ENCODE results near the gene HOXA13.

Gene HOXA13

DNA sequence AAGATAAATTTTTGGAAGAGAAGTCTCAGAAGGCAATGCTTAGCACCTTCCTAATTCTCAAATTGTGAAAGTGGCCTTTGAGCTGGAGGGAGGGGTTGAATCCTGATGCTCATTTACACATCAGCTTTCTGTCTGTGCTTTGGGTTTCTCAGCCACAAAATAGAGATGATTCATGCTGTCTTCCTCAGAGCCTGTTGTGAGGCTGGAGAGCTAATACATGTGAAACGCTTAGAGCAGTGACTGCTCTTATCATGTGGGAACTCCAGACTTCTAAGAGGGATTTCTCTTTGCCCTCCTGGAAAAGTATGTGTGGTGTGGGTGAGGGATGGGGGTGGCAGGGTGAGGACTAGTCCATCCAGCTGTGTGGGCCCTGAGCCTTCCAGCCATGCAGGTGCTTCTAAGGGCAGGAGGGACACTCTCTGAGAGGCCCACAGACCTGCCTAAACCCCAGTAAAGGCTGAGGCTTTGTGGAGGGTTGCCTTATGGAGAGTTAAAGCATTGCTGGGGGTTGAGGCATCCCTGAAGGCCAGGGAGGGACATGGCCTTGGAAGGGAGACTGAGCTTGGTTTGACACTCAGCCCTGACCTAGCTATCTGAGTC, 37.9 kb upstream of the HOXA13 start:
- DNase-seq (ENCODE audit: low spot score) = no peak

GRCh38 chr7:27235387-27236311, 35.8 kb upstream of the HOXA13 start:
- DNase-seq (ENCODE audit: low spot score) = peak; percentile 92

- DNase-seq (ENCODE audit: low spot score) = no peak
These were observed 29.6 kb upstream of the HOXA13 start for GRCh38 chr7:27229448-27229847.

DNA sequence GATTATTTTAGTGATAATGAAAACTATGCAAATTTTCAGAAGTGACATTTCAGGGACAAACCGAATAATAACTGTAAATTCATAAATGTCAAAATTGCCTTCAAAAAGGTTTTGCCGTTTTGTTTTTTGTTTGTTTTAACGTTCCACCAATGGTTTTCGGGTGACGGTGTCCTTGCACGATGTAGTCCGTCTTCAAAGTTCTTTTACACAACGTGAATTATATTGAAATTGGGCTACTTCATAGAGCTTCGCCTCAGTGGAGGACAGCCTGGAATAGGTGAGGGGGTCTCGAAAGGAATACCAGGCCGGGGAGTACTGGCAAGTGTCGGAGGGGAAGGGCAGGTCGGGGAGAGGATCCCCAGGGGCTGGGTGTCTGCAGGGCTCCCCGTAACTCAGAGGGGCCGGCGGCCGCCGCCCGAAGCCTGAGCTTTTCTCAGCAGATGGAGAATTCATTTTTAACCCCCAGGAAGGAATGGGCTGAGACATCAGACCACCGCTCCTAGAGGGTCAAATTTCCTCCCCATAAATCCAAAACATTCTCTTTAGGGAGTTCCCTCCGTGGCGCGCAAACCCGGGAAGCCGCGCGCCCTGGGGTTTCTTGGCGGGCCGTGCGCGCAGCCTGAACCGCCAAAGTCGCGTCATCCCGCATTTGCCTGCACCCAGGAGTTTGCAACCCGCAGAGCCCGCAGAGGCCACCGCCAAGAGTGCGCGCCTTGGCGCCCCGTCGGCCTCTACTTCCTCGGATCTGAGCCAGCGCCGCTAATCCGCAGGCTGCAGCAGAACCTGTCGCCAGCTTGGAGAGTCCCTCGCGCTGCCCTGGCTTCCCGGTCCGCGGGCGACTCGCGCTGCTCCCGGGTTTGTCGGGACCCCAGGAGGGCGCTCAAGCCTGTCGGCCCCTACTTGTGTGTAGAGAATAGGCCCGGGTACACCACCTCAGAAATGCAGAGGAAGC, 25.4 kb upstream of the HOXA13 start:
- no peak for DNase-seq (ENCODE audit: low spot score)

GRCh38 chr7:27223941-27224575, 24.2 kb upstream of the HOXA13 start:
- no peak for DNase-seq (ENCODE audit: low spot score)

GRCh38 chr7:27221201-27221797, 21.4 kb upstream of the HOXA13 start:
- DNase-seq (ENCODE audit: low spot score) = no peak

DNA sequence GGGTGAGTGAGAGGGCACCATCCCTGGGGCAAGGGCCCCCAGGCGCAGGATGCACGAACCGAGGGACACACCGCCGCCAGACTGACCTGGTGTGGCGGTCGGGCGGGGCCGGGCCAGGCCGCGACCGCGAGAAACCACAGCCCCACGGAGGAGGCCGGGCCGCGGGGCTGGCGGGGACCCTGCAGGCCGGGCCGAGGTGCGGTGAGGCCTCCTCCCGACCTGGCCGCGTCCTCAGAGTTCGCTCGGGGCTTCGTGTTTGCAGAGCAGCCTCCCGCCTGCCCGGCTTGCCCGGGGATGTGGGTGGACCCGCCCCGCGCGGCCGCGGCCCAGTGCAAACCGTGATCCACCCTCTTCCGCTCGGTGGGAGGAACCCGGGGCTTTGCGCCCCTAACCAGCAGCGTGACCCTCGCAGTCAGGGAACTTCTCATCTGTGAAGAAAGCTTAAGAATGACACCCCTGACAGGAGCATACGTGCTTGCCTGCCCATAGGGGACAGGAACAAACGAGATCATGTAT, 20.6 kb upstream of the HOXA13 start:
- DNase-seq (ENCODE audit: low spot score) = no peak

GRCh38 chr7:27219821-27220220, 19.9 kb upstream of the HOXA13 start:
- DNase-seq (ENCODE audit: low spot score) = no peak

DNA sequence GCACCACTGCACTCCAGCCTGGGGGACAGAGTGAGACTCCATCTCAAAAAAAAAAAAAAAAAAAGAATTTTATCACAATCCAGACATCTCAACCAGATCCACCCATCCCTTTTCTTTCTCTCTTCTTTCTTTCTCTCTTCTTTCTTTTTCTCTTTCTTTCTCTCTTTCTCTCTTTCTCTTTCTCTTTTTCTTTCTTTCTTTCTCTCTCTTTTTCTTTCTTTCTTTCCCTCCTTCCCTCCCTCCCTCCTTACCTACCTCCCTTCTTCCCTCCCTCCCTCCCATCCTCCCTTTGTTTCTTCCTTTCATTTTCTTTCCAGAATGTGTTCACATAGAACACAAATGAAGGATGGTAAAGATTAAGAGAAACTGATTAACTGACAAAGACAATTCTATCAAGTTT, 18.1 kb upstream of the HOXA13 start:
- DNase-seq (ENCODE audit: low spot score) = no peak

- no peak for DNase-seq (ENCODE audit: low spot score)
These were observed 15.5 kb upstream of the HOXA13 start for GRCh38 chr7:27215356-27215755.

GRCh38 chr7:27214239-27214950, 14.5 kb upstream of the HOXA13 start:
- no peak for DNase-seq (ENCODE audit: low spot score)

- no peak for DNase-seq (ENCODE audit: low spot score)
These were observed 13.7 kb upstream of the HOXA13 start for GRCh38 chr7:27213433-27214238.

GRCh38 chr7:27212497-27213432, 12.9 kb upstream of the HOXA13 start:
- DNase-seq (ENCODE audit: low spot score) = no peak

GRCh38 chr7:27211764-27212204, 11.9 kb upstream of the HOXA13 start:
- no peak for DNase-seq (ENCODE audit: low spot score)

DNA sequence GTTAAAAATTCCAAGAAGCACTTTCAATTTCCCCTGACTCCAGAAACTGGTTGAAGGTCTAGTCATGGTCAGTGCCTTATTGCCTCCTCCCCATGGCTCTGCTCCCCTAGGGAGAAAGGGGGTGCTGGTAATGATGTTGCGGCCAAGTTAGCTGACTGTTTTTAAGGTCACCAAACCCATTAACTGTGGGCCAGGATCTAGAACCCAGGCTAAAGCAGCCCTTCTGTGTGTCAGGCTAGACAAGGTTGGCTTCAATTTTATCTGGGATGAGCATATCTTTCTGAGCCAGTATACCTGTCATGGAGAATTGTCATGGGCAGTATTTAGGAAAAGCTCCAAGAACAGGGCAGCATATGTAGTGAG, 11.2 kb upstream of the HOXA13 start:
- DNase-seq (ENCODE audit: low spot score) = no peak

- DNase-seq (ENCODE audit: low spot score) = peak; percentile 96
These were observed 10.7 kb upstream of the HOXA13 start for GRCh38 chr7:27210441-27211083.

DNA sequence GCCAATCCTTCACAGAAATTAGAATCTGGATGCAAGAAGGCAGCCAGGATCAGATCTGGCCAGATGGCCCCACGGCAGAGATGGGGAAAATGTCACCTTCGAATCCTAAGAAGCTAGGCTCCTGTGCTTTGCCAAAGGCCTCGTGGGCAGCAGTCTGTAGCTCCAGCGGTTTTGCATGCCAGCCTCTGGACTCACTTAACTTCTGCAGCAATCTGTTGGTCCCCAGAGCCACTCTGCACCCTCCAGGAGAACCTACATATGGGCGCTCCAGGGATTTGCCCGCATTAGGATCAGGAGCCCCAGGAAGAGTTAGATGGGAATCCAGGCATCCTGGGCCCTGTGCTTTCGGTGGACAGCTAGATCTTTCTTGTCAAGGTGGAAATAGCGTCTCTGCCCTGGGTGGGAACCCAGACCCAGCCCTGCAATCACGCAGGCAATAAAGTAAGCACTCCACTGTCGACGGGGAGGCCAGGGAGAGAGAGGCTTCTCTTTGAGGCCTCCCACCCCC, 10.1 kb upstream of the HOXA13 start:
- no peak for DNase-seq (ENCODE audit: low spot score)

- no peak for DNase-seq (ENCODE audit: low spot score)
These were observed 9.1 kb upstream of the HOXA13 start for GRCh38 chr7:27208998-27209397.
